Calu3 (cell line): ENCODE data around the gene GLIPR1. TPM values are rescaled to one million over a fixed set of nuclear protein-coding genes. Genes with fewer than 3 reads are reported as not detected.
"Not testable (repeated sequence)": the region's sequence is repeated elsewhere in the genome, so short reads cannot be mapped to it uniquely, and the experiment has no call there.

Source experiments
- BruUV-seq: library from RNA; stranded (reverse); fragments of 400-500 nt; replicated peaks from 2 replicates; lab custom pipeline; 2021; lab: Mats Ljungman, UMichigan
- CTCF ChIA-PET: fragments of 300-600 bp; sonication (Branson Sonifier 250); formaldehyde crosslinking; loops from one replicate; lab custom pipeline; 2022; ENCODE audit warnings: antibody characterized with exemption; lab: Charles Lee
- DNase-seq: peaks from one replicate; pipeline ENCODE4 v3.0.0; 2022
- H3K27ac Mint-ChIP-seq: one replicate; pipeline ENCODE4 v1.8.0; 2022; ENCODE audit warnings: mixed read lengths; ENCODE audit not compliant: unreplicated experiment
- H3K27me3 Mint-ChIP-seq: one replicate; pipeline ENCODE4 v1.8.0; 2022; ENCODE audit warnings: mixed read lengths; ENCODE audit not compliant: unreplicated experiment
- H3K36me3 Mint-ChIP-seq: one replicate; pipeline ENCODE4 v1.8.0; 2022; ENCODE audit warnings: mild to moderate bottlenecking, moderate library complexity, mixed read lengths; ENCODE audit not compliant: insufficient read depth, unreplicated experiment
- H3K4me1 Mint-ChIP-seq: one replicate; pipeline ENCODE4 v1.8.0; 2022; ENCODE audit warnings: mild to moderate bottlenecking, low read depth, mixed read lengths; ENCODE audit not compliant: unreplicated experiment
- H3K4me3 Mint-ChIP-seq: one replicate; pipeline ENCODE4 v1.8.0; 2022; ENCODE audit warnings: mild to moderate bottlenecking, low read depth, moderate library complexity, mixed read lengths; ENCODE audit not compliant: unreplicated experiment
- H3K9me3 Mint-ChIP-seq: one replicate; pipeline ENCODE4 v1.8.0; 2022; ENCODE audit warnings: low read depth, mixed read lengths; ENCODE audit not compliant: unreplicated experiment
- intact Hi-C: fragments of 100-400 bp; cut with micrococcal nuclease; formaldehyde crosslinking; loops from one replicate; pipeline ENCODE4 v1.10.0; 2022; ENCODE audit not compliant: unreplicated experiment
- total RNA-seq: library from RNA; stranded (reverse); gene quantifications from 2 replicates; pipeline ENCODE4 v1.2.3, GENCODE V29; 2022
- TF ChIP-seq, protein P1 (sequence below): fragments of 200-600 bp; IDR thresholded peaks from one replicate; pipeline ENCODE4 v1.8.0; 2022; ENCODE audit warnings: antibody characterized with exemption; ENCODE audit not compliant: unreplicated experiment

The GLIPR1 gene
- total RNA-seq, 1 experiment from 2014 or later: 38.5 TPM

DNA sequence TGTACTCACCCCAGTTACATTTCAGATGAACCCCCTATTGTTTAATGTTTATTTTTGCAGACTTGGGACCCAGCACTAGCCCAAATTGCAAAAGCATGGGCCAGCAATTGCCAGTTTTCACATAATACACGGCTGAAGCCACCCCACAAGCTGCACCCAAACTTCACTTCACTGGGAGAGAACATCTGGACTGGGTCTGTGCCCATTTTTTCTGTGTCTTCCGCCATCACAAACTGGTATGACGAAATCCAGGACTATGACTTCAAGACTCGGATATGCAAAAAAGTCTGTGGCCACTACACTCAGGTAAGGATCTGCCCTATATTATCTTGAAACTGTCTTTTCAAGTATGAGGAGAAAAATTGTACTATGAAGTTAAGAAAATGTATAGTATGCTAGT is 1.2 kb downstream of the GLIPR1 start:
- Mint-ChIP-seq H3K4me3 (peak overlapping the region; percentile 29), H3K27ac (peak overlapping the region; percentile 83), H3K4me1 (peaks cover 39% of the 10 kb centered on the region), H3K36me3 (peaks cover 25% of the 10 kb centered on the region), H3K27me3 (no peaks in the 10 kb centered on the region), H3K9me3 (no peaks in the 10 kb centered on the region)
- TF ChIP-seq, protein P1, sequence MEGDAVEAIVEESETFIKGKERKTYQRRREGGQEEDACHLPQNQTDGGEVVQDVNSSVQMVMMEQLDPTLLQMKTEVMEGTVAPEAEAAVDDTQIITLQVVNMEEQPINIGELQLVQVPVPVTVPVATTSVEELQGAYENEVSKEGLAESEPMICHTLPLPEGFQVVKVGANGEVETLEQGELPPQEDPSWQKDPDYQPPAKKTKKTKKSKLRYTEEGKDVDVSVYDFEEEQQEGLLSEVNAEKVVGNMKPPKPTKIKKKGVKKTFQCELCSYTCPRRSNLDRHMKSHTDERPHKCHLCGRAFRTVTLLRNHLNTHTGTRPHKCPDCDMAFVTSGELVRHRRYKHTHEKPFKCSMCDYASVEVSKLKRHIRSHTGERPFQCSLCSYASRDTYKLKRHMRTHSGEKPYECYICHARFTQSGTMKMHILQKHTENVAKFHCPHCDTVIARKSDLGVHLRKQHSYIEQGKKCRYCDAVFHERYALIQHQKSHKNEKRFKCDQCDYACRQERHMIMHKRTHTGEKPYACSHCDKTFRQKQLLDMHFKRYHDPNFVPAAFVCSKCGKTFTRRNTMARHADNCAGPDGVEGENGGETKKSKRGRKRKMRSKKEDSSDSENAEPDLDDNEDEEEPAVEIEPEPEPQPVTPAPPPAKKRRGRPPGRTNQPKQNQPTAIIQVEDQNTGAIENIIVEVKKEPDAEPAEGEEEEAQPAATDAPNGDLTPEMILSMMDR: no peak
- BruUV-seq: no TSS peak
- no peak for DNase-seq
- intact Hi-C loops: loop anchor here (2.0 kb wide), 3 partner anchors 23 to 147 kb away; partner anchors contain the start of genes GLIPR1L1 and GLIPR1L2
- CTCF ChIA-PET: interaction anchor here (1.3 kb wide), 1 partner anchor 21 kb away, joined by 3 read pairs; no protein-coding TSS in a partner anchor

DNA sequence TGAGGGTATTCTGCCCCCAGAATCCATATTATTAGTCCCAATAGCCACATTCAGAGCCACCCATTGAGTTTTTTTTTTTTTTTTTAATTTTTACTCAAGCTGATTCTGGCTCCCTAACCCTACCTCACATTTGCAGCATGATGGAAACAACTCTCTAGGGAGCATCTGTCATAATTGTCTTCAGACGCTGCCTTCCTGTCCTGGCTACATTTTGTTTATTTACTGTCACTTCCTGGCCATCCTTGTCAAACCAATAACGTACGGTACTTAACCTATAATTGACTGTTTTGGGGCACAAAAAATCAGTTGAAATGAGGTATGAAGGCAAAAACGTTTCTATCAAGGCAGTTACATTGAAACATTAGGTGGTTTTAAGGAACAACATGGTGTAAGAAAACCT is 2.1 kb downstream of the GLIPR1 start:
- intact Hi-C loops: no loop called here
- Mint-ChIP-seq H3K4me3 (no peak overlapping the region), H3K36me3 (peaks cover 25% of the 10 kb centered on the region), H3K4me1 (peaks cover 39% of the 10 kb centered on the region), H3K27me3 (no peaks in the 10 kb centered on the region), H3K9me3 (no peaks in the 10 kb centered on the region), H3K27ac (no peak overlapping the region)
- TF ChIP-seq, protein P1: no peak
- BruUV-seq: no TSS peak
- DNase-seq: no peak
- CTCF ChIA-PET: interaction anchor here (0.7 to 2.6 kb wide), 3 partner anchors 16 to 91 kb away, joined by 3 to 22 read pairs (median 3); partner anchors contain the start of gene GLIPR1L2

DNA sequence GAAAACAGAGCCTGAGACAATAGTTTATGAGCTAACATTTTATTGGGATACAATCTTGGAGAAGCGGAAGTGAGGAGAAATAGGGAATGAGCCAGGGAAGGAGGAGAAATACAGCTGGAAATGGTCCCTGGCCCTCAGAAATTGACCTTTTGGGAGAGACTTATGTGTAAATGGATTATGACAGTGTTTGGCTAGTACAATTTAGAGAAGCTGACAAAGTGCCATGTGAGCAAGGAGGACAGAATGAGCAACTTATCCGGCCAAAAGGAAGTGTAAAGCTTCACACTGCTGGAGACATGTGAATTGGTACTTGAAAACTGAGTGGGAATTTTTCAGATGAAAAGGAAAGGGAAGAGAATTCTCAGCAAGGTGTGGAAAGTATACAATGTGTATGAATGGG is 2.9 kb downstream of the GLIPR1 start:
- no peak overlapping the region for H3K27ac Mint-ChIP-seq
- no peaks in the 10 kb centered on the region for H3K9me3 Mint-ChIP-seq
- H3K27me3 Mint-ChIP-seq: no peaks in the 10 kb centered on the region
- no TSS peak for BruUV-seq
- no peak for DNase-seq
- CTCF ChIA-PET: interaction anchor here (1.5 to 2.6 kb wide), 4 partner anchors 9 to 92 kb away, joined by 3 to 22 read pairs (median 4); partner anchors contain the start of genes GLIPR1L2 and KRR1
- H3K36me3 Mint-ChIP-seq: peaks cover 25% of the 10 kb centered on the region
- no peak overlapping the region for H3K4me3 Mint-ChIP-seq
- TF ChIP-seq, protein P1: no peak
- H3K4me1 Mint-ChIP-seq: peaks cover 39% of the 10 kb centered on the region
- intact Hi-C loops: no loop called here

DNA sequence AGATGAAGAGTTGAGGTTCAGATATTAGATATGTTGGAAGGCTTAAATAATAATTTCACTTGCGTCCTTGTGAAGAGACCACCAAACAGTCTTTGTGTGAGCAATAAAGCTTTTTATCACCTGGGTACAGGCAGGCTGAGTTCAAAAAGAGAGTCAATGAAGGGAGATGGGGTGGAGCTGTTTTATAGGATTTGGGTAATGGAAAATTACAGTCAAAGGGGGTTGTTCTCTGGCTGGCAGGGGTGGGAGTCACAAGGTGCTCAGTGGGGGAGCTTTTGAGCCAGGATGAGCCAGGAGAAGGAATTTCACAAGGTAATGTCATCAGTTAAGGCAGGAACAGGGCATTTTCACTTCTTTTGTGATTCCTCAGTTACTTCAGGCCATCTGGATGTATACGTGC is 3.9 kb downstream of the GLIPR1 start:
- BruUV-seq, DNase-seq, H3K9me3 Mint-ChIP-seq, H3K4me3 Mint-ChIP-seq, H3K27me3 Mint-ChIP-seq, intact Hi-C loops: not testable (repeated sequence)
- peaks cover 38% of the 10 kb centered on the region for H3K4me1 Mint-ChIP-seq
- CTCF ChIA-PET: interaction anchor here (0.6 to 2.6 kb wide), 5 partner anchors 10 to 553 kb away, joined by 4 to 22 read pairs (median 4); partner anchors contain the start of genes GLIPR1L1, GLIPR1L2 and KRR1
- H3K36me3 Mint-ChIP-seq: peaks cover 25% of the 10 kb centered on the region
- H3K27ac Mint-ChIP-seq: peak overlapping the region; percentile 14

DNA sequence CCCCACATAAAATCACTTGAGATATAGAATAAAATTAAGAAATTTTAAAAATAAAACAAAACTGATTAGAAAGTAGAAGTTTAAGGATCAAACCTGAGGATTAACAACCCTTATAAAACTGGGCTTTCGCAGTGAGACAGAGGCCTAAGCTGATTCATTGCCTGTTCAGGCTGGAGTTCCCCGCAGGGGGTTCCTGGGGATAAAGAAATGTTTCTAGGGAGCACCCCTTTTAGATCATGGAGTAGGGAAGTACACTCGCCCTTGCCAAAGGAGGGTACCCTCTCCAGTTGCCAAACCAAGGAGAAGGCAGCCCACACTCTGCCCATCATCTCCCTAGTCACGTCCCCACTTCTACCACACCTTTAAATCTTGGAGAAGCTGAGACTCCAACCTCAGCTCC is 6.8 kb downstream of the GLIPR1 start:
- Mint-ChIP-seq H3K4me3 (no peak overlapping the region), H3K36me3 (peaks cover 6% of the 10 kb centered on the region), H3K4me1 (peaks cover 20% of the 10 kb centered on the region), H3K27ac (no peak overlapping the region), H3K9me3 (no peaks in the 10 kb centered on the region), H3K27me3 (no peaks in the 10 kb centered on the region)
- no peak for DNase-seq
- CTCF ChIA-PET: no interaction called here
- BruUV-seq: no TSS peak
- TF ChIP-seq, protein P1: no peak
- intact Hi-C loops: no loop called here
